Activated naive CD4-positive, alpha-beta T cell (primary cell): ENCODE data around the gene CLTCL1.
"Not testable (repeated sequence)": the region's sequence is repeated elsewhere in the genome, so short reads cannot be mapped to it uniquely, and the experiment has no call there.

Experiments used
- DNase-seq, 4 experiments: peaks; one replicate each; lab custom pipeline; 2025; lab: John Stamatoyannopoulos, UW

CLTCL1 gene

GRCh38 chr22:19291580-19292457 lies at the start of gene CLTCL1:
Gene CLTCL1 (minus strand): TSS chr22:19291719. CDS start chr22:19291641, 78 bp downstream.
- peak; percentile 34 to 68 (median 46) for DNase-seq

GRCh38 chr22:19337137-19337536 lies 45.6 kb upstream of the CLTCL1 start:
- DNase-seq = no peak

GRCh38 chr22:19336133-19337075 lies 44.9 kb upstream of the CLTCL1 start:
- no peak for DNase-seq

- no peak for DNase-seq
Measured at GRCh38 chr22:19331975-19332374, 40.5 kb upstream of the CLTCL1 start.

- no peak for DNase-seq
Measured at GRCh38 chr22:19331474-19331873, 40.0 kb upstream of the CLTCL1 start.

- DNase-seq = no peak
Measured at GRCh38 chr22:19330865-19331418, 39.4 kb upstream of the CLTCL1 start.

- not testable (repeated sequence) for DNase-seq
Measured at GRCh38 chr22:19330205-19330604, 38.7 kb upstream of the CLTCL1 start.

- DNase-seq = no peak
Measured at GRCh38 chr22:19329454-19329853, 37.9 kb upstream of the CLTCL1 start.

- DNase-seq = no peak
Measured at GRCh38 chr22:19325296-19325948, 33.9 kb upstream of the CLTCL1 start.

- DNase-seq = not testable (repeated sequence)
Measured at GRCh38 chr22:19323420-19323819, 31.9 kb upstream of the CLTCL1 start.

- DNase-seq = no peak
Measured at GRCh38 chr22:19321757-19322156, 30.2 kb upstream of the CLTCL1 start.

GRCh38 chr22:19320136-19320535 lies 28.6 kb upstream of the CLTCL1 start:
- not testable (repeated sequence) for DNase-seq

GRCh38 chr22:19319281-19319680 lies 27.8 kb upstream of the CLTCL1 start:
- DNase-seq = no peak

GRCh38 chr22:19317865-19318264 lies 26.3 kb upstream of the CLTCL1 start:
- DNase-seq = no peak

- no peak for DNase-seq
Measured at GRCh38 chr22:19307872-19308271, 16.4 kb upstream of the CLTCL1 start.

GRCh38 chr22:19306535-19306934 lies 15.0 kb upstream of the CLTCL1 start:
- not testable (repeated sequence) for DNase-seq

- no peak for DNase-seq
Measured at GRCh38 chr22:19304547-19304946, 13.0 kb upstream of the CLTCL1 start.

- no peak for DNase-seq
Measured at GRCh38 chr22:19303785-19304184, 12.3 kb upstream of the CLTCL1 start.

- no peak for DNase-seq
Measured at GRCh38 chr22:19295733-19296132, 4.2 kb upstream of the CLTCL1 start.

- no peak for DNase-seq
Measured at GRCh38 chr22:19292458-19293230, 1.1 kb upstream of the CLTCL1 start.

- DNase-seq = peak in 2 of 4 experiments; percentile 12 to 26
Measured at GRCh38 chr22:19291218-19291579, 320 bp downstream of the CLTCL1 start.
